Astrocyte (in vitro differentiated cells and primary cell): Measurements from ENCODE around the gene MFGE8.
"Not testable (repeated sequence)": the region's sequence is repeated elsewhere in the genome, so short reads cannot be mapped to it uniquely, and the experiment has no call there.

Experiments used
- EZH2 ChIP-seq: IDR thresholded peaks from 2 replicates; pipeline ENCODE4 v1.6.1; 2012; ENCODE audit warnings: mild to moderate bottlenecking, low read length, inconsistent platforms; ENCODE audit not compliant: insufficient read depth
- TF ChIP-seq, protein P1 (sequence below): IDR thresholded peaks from 2 replicates; pipeline ENCODE4 v1.5.1; 2011; ENCODE audit warnings: low read depth, mild to moderate bottlenecking, inconsistent platforms, low read length, moderate library complexity; ENCODE audit not compliant: insufficient read depth

DNA sequence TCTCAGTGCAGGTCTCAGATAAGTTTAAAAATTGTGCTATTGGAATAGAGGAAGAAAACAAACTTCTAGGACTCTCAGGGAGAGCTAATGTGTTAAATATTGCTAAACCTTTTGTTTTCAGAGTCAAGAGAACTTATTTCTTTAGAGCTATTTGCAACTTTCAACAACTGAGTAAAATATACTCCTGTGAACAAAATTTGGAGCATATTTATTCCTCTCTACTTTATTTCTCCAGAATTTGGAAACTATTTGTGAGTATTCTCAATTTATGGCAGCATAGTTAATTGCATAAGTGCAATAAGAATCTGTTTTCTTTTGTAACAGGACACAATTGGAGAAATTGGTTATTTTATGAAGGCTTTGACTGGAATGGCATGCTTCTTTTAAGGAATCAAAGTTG lies 15.0 kb upstream of the MFGE8 start:
- TF ChIP-seq, protein P1, sequence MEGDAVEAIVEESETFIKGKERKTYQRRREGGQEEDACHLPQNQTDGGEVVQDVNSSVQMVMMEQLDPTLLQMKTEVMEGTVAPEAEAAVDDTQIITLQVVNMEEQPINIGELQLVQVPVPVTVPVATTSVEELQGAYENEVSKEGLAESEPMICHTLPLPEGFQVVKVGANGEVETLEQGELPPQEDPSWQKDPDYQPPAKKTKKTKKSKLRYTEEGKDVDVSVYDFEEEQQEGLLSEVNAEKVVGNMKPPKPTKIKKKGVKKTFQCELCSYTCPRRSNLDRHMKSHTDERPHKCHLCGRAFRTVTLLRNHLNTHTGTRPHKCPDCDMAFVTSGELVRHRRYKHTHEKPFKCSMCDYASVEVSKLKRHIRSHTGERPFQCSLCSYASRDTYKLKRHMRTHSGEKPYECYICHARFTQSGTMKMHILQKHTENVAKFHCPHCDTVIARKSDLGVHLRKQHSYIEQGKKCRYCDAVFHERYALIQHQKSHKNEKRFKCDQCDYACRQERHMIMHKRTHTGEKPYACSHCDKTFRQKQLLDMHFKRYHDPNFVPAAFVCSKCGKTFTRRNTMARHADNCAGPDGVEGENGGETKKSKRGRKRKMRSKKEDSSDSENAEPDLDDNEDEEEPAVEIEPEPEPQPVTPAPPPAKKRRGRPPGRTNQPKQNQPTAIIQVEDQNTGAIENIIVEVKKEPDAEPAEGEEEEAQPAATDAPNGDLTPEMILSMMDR = not testable (repeated sequence)
- TF ChIP-seq EZH2 = not testable (repeated sequence)
